Gastrocnemius medialis (tissue), 4 donors: ENCODE results near the gene RPS14.

ENCODE experiments used
- POLR2A ChIP-seq, 2 donors: fragments of 450-650 bp; IDR thresholded peaks; one replicate each; pipeline ENCODE4 v1.6.1; 2017; ENCODE audit warnings: antibody characterized with exemption in 2 of 2, mild to moderate bottlenecking in 2 of 2, moderate library complexity in 2 of 2
- TF ChIP-seq, protein P1 (sequence below), 5 experiments: fragments of 450-650 bp in 3 of 5; fragments of 200-600 bp in 2 of 5; sonication (generic) in 2 of 5; IDR thresholded peaks in 4 of 5; conservative IDR thresholded peaks in 1 of 5; 1 replicate in 4 of 5; 2 replicates in 1 of 5; pipeline ENCODE4 v1.5.1; 2016 to 2019; ENCODE audit warnings: antibody characterized with exemption in 5 of 5, mild to moderate bottlenecking in 3 of 5, moderate library complexity in 3 of 5

DNA sequence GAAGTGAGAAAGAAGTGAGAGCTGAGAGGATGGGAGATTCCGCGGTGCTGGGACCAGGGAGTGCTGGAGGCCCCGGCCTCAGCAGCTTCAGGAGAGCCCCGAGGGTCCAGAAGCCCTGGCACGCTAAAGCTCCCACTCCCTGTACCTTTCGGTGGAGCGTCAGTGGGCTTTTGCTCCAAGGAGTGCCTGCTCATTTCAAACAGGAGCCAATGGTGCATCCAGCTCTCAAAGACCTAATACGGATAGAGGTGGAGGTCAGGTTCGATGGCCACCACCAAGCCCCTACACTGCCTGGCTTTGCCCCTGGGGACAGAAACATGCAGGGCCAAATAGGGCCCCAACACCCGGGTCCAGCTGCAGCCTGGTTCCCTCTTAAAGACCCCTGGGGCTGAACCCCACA is 45.0 kb downstream of the RPS14 start:
- TF ChIP-seq, protein P1, sequence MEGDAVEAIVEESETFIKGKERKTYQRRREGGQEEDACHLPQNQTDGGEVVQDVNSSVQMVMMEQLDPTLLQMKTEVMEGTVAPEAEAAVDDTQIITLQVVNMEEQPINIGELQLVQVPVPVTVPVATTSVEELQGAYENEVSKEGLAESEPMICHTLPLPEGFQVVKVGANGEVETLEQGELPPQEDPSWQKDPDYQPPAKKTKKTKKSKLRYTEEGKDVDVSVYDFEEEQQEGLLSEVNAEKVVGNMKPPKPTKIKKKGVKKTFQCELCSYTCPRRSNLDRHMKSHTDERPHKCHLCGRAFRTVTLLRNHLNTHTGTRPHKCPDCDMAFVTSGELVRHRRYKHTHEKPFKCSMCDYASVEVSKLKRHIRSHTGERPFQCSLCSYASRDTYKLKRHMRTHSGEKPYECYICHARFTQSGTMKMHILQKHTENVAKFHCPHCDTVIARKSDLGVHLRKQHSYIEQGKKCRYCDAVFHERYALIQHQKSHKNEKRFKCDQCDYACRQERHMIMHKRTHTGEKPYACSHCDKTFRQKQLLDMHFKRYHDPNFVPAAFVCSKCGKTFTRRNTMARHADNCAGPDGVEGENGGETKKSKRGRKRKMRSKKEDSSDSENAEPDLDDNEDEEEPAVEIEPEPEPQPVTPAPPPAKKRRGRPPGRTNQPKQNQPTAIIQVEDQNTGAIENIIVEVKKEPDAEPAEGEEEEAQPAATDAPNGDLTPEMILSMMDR (IDR thresholded peaks at IDR 0.05 in 4 of 5, conservative IDR thresholded peaks at IDR 0.05 in 1 of 5) = no peak
- no peak for TF ChIP-seq POLR2A (IDR thresholded peaks at IDR 0.05)
